ENCODE results near the gene DUS2.
"Not testable (repeated sequence)": the region's sequence is repeated elsewhere in the genome, so short reads cannot be mapped to it uniquely, and the experiment has no call there.

DUS2 gene

DNA sequence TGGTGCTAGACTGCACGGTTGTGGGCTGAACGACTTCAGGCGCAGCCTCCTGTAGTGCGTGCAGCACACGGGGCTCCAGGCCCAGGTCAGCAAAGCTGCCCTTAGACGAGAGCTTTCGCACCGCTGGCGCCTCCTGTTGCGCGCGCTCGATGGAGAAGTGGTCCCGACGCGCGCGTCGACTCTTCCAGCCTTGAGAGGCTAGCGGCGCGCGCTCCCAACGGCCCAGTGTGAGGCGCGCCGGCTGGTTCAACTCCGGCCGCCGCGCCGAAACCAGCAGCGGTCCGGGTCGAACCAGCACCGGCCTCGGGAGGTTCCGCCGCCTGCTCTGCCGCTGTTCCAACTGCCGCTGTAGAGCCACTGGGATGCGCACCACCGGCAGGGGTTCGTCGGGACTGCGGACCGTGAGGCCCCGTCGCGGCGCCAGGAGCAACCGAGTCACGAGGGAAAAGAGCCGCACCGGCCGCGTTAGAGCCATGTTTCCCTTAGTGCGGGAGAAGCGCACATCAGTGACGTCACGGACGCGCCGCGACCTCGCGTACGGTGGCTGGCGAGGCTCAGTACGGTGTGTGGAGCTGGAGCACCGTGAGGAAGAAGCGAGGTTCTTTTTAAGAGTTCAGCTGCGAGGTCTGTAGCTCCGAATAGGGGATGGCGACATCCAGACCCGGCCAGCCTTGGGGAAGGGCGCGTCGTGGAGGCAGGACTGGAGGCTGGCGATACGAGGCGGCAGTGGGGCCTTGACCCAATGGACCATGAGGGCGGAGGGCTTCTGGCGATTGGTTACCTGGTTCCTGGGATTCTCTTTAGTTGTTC lies at the start of gene DUS2, which contains the start of gene DDX28:
DUS2 (plus strand) TSS at position 557 of the 810 bp plus-strand sequence. CDS start 14,740 bp downstream, outside the sequence.
DDX28 (minus strand) TSS at position 505 of the 810 bp plus-strand sequence; CDS start at position 475, 30 bp downstream.
- DNase-seq (ENCODE audit: low read depth, low spot score) = peak; percentile 50

DNA sequence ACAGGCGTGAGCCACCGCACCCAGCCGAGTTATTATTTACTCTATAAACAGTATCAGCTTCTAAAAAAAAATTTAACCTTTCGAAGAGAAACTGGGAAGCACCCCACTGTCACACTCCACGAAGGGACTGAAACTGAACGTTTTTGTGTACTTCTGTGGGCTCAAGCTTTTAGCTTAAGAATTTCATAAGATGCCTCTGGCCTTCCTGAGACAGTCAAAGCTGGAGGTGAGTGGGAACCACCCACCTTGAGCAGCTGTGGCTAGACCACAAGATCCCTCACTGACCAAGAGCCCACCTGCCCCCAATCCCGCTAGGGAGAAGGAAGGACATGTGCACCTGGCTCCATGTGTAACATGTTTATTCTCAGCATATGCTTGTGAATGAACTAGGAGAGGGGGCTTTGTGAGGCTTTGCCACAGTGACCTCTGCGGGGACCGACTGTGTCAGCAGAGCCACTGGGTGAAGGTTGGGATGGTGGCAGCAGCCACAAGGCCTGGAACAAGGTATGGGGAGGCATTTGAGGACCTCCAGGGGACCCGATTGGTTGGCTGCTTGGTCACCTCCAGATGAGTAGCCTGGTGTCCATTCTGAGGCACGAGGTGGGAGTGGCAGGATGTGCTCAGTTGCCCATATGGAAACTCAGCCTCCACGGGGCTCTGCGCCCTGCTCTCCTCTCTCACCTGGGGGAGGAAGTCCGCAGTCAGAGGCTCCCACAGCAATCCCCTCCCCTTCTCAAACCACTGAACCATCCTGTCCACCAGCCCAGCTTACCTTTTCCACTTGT lies 47.6 kb upstream of the DUS2 start:
- DNase-seq (ENCODE audit: low read depth, low spot score) = no peak

DNA sequence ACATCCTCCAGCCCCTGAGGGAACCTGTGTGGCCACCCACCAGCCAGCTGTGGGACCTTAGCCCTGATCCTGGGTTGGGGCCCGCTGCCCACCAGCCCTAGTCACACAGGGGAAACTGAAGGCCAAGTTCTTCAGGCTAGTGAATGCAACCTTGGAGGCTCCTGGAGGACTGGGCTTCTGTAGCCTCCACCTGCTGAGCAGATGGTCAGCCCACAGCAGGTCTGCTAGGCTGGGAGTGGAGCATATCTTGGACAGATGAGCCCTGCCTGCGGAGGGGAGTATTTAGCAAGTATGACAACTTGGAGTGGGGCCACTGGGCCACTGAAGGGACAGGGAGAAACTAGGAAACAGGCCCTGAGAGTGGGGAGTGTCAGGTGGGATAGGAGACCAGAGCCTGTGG lies 46.9 kb upstream of the DUS2 start:
- no peak for DNase-seq (ENCODE audit: low read depth, low spot score)

DNA sequence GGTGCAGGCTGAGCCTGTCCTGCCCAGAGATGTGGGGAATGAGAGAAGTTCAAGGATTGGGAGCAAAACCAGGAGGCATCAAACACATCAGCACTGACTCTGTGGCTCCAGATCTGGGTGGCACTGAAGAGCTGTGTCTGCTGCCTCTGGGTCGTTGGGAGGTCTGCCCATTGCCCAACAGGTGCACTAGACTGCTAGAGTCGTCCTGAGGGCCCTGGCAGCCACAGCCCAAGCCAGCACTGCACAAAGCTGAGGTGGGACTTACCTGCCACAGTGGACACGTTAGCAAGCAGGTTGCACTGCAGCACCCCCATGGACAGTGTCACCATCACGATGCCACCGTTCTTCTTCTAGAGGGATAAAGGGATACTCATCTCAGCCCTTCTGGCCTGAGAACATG lies 46.1 kb upstream of the DUS2 start:
- no peak for DNase-seq (ENCODE audit: low read depth, low spot score)

DNA sequence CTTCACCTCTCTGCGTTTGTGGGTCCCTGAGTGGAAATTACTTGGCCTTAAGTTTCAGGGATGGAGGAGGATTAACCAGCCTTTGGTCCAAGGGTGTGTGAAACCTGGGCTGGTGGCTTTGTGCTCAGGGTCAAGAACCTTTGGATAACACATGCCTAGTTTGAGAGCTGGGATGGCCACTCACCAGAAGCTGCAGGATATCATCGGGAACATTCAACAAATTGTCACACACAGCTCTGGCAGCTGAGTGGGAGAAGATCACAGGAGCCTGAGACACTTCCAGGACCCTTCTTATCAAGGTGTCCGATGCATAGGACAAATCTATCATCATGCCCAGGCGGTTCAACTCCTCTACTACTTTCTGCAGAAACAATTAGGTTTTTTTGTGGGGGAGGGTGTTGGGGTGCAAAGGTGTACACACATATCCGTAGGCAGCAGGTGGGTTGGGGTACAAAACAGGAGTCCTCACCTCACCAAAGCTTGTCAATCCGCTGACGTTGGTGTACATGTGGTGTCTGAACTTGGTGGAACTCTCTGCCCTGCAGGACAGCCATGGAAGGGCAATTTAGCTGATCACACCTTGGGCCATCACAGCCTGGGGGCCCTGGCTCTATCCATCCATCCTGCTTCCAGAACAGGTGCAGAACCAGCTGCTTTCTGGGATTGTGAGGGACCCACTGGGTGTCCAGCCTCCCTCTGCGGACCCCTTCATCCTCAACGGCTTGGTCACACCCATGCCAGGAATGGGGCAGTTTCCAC lies 45.4 kb upstream of the DUS2 start:
- DNase-seq (ENCODE audit: low read depth, low spot score) = no peak

DNA sequence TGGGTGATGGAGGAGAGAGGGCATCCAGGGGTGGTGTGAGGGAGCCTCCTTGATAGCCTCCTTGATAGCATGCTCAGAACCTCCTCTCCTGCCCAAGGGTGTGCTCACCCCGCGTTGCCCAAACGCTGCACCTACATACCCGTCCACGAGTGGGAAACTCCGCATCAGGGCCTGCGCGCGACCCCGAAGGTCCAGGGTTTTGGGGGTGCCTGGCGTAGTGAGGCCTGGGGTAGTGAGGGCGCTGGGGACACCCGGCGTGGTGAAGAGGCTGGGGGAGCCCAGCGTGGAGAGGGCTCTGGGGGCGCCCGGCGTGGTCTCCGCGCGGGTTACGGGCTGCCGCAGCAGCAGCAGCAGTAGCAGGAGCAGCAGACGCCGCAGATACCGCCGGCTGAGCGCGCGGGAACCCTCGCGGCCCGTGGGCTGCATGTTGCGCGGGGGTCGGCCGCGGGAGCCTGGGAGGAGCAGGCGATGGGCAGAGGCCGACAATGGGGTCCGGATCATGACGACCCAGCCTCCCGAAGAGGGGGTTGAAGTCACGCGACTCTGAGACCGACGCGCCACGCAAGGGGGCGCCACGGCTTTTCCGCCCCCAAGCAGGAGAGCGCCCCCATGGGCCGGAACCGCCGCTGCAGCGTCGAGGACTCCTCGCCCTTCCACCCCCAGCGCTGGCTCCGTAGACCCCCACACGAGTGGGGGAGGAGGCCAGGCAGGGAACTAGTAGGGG lies 43.0 kb upstream of the DUS2 start, which contains the start of gene DPEP3:
DPEP3 (minus strand) TSS at position 545 of the 724 bp plus-strand sequence; CDS start at position 426, 119 bp downstream.
- no peak for DNase-seq (ENCODE audit: low read depth, low spot score)

DNA sequence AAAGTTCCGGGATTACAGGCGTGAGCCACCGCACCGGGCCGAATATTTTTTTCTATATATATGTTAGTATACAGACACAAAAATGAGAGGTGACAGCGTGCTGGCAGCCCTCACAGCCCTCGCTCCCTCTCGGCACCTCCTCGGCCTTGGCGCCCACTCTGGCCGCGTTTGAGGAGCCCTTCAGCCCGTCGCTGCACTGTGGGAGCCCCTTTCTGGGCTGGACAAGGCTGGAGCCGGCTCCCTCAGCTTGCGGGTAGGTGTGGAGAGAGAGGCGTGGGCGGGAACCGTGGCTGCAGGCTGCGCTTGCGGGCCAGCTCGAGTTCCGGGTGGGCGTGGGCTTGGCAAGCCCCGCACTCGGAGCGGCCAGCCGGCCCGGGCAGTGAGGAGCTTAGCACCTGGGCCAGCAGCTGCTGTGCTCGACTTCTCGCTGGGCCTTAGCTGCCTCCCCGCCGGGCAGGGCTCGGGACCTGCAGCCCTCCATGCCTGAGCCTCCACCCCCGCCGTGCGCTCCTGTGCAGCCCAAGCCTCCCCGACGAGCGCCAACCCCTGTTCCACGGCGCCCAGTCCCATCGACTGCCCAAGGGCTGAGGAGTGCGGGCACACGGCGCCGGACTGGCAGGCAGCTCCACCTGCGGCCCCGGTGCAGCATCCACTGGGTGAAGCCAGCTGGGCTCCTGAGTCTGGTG lies 40.9 kb upstream of the DUS2 start:
- no peak for DNase-seq (ENCODE audit: low read depth, low spot score)

DNA sequence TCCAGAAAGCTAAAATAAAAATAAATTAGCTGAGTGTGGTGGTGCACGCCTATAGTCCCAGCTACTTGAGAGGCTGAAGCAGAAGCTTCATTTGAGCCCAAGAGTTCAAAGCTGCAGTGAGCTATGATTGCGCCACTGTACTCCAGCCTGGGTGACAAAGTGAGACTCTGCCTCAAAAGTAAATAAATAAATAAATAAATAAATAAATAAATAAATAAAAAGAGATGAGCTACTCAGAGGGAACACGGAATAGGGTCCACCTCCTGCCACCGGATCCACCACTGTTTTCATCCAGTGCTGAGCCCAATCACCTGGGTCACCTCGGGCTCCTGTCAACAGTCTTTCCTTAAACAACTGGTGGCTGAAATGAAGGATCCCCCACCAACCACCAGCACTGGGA lies 36.1 kb upstream of the DUS2 start:
- no peak for DNase-seq (ENCODE audit: low read depth, low spot score)

DNA sequence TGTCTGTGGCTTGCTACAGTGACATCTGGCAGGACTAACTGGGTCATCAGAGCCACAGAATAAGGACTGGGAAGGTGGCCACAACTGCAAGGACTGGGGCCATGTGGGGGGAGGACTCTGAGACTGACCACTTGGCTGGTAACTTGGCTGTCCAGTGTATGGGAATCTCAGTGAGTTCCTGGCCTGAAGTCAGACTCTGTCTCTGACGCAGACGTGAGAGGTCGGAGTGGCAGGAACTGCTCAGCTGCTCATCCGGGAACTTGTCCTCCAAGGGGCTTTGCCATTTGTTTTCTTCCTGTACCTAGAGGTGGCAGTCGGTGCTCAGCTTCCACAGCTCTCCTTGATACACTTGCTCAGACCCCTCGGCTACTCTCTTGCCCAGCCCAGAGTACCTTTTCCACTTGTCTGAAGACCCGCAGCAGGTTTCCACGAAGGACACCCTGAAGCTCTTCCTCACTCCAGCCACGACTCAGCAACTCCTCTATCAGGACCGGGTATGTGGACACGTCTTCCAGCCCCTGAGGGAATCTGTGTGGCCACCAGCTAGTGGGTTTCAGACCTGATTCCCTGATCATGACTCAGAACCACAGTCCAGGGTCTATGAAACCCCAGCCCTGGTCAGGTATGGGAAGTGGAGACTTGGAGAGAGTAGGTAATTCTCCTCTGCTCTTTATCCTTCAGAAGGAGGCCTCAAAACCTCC lies 35.5 kb upstream of the DUS2 start:
- no peak for DNase-seq (ENCODE audit: low read depth, low spot score)

DNA sequence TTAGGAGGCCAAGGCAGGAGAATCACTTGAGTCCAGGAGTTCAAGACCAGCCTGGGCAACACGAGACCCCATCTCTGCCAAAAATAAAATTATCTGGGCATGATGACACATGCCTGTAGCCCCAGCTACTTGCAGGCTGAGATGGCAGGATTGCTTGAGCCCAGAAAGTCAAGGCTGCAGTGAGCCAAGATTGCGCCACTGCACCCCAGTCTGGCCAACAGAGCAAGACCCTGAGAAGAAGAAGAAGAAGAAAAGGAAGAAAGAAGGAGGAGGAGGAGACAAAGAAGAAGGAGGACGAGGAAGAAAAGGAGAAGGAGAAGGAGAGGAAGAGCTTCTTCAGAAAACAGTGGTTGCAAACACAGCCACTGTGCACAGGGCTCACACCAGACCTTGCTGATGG lies 34.4 kb upstream of the DUS2 start:
- DNase-seq (ENCODE audit: low read depth, low spot score) = no peak

DNA sequence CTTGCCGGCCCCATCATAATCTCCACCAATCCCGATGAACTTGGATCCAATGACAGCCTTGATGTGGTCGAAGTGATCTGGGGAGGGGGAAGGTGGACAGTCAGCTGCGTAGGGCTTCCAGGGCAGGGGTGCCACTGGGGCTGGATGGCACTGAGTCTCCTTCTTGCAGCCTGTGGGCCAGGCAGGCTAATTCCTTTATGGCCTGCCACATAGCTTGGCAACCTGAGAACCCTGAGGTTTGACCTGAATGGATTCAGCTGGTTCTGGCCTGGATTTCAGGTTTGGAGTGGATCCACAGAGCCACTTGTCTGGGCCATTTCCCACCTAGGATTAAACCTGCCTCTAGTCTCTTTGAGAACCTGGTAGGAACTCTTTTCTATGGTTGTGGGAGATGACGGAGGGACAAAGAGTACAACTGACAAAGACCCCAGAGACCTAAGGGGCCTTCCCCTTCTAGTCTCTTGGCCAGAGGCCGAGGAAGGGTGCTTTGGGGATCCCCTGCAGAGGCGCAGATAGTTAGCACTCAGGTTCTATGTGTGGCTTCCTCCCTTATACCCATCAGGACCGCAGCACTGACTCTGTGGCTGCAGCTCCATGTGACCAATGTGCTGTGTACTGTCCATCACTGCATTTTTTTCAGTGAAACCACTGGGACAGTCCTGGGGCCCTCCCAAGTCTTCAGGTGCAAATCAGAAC lies 33.6 kb upstream of the DUS2 start:
- no peak for DNase-seq (ENCODE audit: low read depth, low spot score)

DNA sequence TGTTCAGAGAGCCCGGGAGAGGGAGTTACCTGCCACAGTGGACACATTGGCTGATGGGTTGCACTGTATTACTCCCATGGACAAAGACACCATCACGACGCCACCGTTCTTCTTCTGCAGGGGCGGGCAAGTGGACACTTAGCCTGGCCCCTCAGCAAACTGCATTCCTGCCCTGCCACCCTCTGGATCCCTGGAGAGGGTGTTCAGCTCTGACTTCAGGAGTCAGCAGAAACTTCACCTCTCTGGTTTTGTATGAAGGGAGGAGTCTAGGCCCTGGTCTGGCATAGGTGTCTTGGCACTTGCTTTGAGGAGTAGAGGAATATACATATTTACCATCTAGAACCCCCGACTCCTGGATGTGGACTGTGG lies 33.1 kb upstream of the DUS2 start:
- no peak for DNase-seq (ENCODE audit: low read depth, low spot score)

DNA sequence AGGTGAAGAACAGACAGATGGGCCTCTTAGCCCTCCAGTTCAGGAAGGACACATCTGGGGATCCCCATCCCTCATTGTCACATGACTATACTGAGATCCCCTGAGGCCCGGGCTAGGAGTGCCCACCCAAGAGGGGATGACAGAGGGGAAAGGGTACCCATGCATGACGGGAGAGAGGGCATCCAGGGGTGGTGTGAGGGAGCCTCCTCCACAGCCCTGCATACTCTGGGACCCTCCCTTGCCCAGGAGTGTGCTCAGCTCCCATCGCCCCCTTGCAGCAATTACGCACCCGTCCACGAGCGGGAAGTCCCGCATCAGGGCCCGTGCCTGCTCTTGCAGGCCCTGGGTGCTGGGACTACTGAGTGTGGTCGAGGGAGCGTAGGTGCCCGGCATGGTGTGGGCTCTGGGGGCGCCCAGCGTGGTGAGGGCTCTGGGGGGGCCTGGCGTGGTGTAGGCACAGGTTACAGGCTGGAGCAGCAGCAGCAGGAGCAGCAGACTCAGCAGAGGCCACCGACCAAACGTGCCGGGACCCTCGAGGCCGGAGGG lies 30.4 kb upstream of the DUS2 start:
- DNase-seq (ENCODE audit: low read depth, low spot score) = no peak

DNA sequence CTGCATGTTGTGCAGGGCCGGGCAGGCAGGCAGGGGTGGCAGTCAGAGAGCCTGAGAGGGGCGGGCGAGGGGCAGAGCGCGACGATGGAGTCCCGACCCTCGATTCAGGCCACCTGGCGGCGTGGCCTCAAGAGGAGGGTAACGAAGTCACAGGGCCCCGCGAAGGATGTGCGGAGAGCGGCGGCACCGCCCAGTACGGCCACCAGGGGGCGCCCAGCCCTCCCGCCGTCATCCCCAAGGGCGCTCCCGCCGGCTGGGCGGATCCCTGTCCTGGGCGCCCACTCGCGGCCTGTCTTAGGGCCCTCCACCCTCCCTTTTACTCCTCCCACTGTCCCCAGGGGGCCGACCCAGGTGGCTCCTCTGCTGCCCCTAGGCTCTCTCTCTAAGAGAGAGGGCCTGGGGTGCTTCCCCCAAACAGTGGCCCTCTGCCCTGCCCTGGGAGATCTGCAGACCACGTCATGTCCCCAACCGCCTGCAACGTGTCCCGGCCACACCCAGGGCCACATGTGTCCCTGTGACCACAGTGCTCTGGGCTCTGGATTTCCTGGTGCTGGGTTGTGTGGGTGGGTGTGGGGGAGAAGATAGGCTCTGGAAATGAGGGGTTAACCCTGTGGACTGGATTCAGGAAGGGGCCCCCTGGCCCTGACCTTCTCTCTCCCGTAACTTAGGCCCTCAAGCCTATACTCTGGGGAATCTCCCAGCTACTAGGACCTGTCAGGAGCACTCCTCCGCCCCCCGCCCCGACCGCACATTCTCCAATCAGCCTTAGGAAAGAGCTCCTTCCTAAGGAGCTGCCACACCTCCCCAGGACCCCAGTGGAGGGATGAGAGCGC lies 29.7 kb upstream of the DUS2 start:
- no peak for DNase-seq (ENCODE audit: low read depth, low spot score)

DNA sequence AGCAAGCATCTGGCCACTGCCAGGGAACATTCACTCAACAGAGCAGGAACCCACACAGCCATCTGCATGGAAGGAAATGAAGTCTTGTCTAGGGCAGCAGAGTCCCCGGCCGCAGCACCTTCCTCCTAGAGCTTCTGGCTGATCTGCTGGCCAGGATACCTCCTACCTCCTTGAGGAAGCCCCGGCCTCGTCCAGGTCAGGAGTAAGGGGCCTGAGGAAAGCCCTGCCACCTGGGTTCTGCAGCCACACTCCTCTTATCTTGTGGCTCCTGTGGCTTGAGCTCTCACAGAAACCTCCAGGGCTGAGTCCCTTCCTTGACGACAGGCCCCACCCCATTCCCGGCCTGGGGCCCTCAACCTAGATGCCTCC lies 29.1 kb upstream of the DUS2 start:
- DNase-seq (ENCODE audit: low read depth, low spot score) = not testable (repeated sequence)

DNA sequence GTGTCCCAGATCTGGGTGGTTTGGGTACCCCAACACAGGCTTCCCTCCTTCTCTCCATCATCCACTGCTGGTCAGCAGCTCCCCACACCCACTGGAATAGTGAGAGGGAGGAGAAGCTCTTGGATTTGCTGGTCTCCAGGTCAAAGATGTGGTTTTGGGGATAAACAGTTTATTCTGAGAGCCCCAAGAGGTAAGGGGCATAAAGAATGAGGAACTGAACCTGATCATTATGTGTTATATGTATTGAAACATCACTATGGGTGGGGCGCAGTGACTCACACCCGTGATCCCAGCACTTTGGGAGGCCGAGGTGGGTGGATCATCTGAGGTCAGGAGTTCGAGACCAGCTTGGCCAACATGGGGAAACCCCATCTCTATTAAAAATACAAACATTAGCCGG lies 27.7 kb upstream of the DUS2 start:
- no peak for DNase-seq (ENCODE audit: low read depth, low spot score)

DNA sequence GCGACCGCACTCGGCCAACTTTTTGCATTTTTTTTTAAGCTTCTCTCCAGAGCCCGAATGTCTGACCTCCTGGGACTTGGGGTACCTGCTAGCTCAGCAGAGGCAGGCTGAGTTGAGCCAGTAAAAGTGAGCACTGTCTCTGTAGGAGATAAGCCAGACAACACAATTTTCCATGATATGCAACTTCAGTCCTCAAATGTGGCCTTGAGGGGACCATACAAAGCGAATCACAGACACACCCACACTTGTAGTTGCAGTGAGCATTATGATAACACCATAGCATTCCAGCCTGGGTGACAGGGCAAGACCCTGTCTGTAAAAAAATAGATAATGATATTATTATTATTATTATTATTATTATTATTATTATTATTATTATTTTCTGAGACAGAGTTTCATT lies 26.4 kb upstream of the DUS2 start:
- DNase-seq (ENCODE audit: low read depth, low spot score) = no peak

DNA sequence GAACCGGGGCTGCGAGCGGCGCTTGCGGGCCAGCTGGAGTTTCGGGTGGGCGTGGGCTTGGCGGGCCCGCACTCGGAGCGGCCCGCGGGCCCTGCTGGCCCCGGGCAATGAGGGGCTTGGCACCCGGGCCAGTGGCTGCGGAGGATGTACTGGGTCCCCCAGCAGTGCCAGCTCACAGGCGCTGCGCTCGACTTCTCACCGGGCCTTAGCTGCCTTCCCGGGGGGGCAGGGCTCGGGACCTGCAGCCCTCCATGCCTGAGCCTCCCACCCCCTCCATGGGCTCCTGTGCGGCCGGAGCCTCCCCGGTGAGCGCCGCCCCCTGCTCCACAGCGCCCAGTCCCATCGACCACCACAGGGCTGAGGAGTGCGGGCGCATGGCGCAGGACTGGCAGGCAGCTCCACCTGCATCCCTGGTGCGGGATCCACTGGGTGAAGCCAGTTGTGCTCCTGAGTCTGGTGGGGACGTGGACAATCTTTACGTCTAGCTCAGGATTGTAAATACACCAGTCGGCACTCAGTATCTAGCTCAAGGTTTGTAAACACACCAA lies 24.8 kb upstream of the DUS2 start:
- DNase-seq (ENCODE audit: low read depth, low spot score) = not testable (repeated sequence)

Measured in iPS DF 19.7 (cell line).